ENCODE measurements around the gene SEC24A.

- no peak for TF ChIP-seq CTCF (IDR thresholded peaks at IDR 0.05)
- TF ChIP-seq ZFX (IDR thresholded peaks at IDR 0.05; ENCODE audit: borderline replicate concordance): no peak
Observed at GRCh38 chr5:134659922-134660321, 11.3 kb downstream of the SEC24A start.

All from 22Rv1 (cell line).